ENCODE results near the gene ASF1B. TPM values are rescaled to one million over a fixed set of nuclear protein-coding genes. Genes with fewer than 3 reads are reported as not detected.

Gene ASF1B
- total RNA-seq, 1 experiment from 2014 or later: 38.4 TPM

DNA sequence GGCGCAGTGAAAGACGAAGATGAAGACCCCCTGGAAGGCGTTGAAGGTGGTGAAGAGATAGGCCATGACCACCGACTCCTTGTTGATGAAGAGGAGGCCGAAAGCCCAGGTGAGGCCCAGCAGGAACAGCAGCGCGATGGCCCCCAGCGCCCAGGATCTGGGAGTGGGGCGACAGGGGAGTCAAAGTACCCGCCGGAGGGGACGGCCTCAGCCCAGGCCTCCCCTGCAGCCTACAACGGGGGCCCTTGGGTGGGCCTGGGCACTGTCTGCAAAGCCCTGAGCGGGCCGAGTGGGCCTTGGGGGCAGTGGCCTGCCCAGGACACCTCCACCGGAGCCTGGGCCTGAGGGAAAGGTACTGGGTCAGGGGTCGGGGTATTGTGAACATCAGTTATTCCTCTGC lies 19.0 kb upstream of the ASF1B start (continued):
- TF ChIP-seq ERG (CRISPR knock-in tag; IDR thresholded peaks at IDR 0.05): no peak
- TF ChIP-seq FOXJ3 (CRISPR knock-in tag; IDR thresholded peaks at IDR 0.05; ENCODE audit: borderline replicate concordance): no peak
- no peak for TF ChIP-seq AFF4 (CRISPR knock-in tag; IDR thresholded peaks at IDR 0.05; ENCODE audit: borderline replicate concordance)
- TF ChIP-seq NR2C2 (CRISPR knock-in tag; IDR thresholded peaks at IDR 0.05): no peak
- no peak for TF ChIP-seq ZNF138 (CRISPR knock-in tag; conservative IDR thresholded peaks at IDR 0.05)
- no peak for TF ChIP-seq JAZF1 (CRISPR knock-in tag; IDR thresholded peaks at IDR 0.05)
- TF ChIP-seq CDX4 (CRISPR knock-in tag; IDR thresholded peaks at IDR 0.05; ENCODE audit: borderline replicate concordance): no peak
- no peak for TF ChIP-seq OVOL2 (CRISPR knock-in tag; IDR thresholded peaks at IDR 0.05; ENCODE audit: borderline replicate concordance)
- no peak for TF ChIP-seq SMAD3 (CRISPR knock-in tag; IDR thresholded peaks at IDR 0.05; ENCODE audit: borderline replicate concordance)
- no peak for TF ChIP-seq RORB (CRISPR knock-in tag; IDR thresholded peaks at IDR 0.05)
- no peak for TF ChIP-seq TEAD1 (CRISPR knock-in tag; IDR thresholded peaks at IDR 0.05)
- TF ChIP-seq FOXP1 (CRISPR knock-in tag; IDR thresholded peaks at IDR 0.05; ENCODE audit: borderline replicate concordance): no peak
- TF ChIP-seq NR3C1 (CRISPR knock-in tag; conservative IDR thresholded peaks at IDR 0.05; ENCODE audit: low read depth): no peak
- TF ChIP-seq, protein P1, sequence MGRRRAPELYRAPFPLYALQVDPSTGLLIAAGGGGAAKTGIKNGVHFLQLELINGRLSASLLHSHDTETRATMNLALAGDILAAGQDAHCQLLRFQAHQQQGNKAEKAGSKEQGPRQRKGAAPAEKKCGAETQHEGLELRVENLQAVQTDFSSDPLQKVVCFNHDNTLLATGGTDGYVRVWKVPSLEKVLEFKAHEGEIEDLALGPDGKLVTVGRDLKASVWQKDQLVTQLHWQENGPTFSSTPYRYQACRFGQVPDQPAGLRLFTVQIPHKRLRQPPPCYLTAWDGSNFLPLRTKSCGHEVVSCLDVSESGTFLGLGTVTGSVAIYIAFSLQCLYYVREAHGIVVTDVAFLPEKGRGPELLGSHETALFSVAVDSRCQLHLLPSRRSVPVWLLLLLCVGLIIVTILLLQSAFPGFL (CRISPR knock-in tag; IDR thresholded peaks at IDR 0.05; ENCODE audit: borderline replicate concordance): no peak

- peaks cover 34% of the 10 kb centered on the region for H3K36me3 Mint-ChIP-seq
- H3K27me3 Mint-ChIP-seq (ENCODE audit: low read depth): no peaks in the 10 kb centered on the region
- POLR2A ChIA-PET: no interaction called here
- peaks cover 18% of the 10 kb centered on the region for H3K4me1 Mint-ChIP-seq
- DNase-seq (ENCODE audit: low spot score) (no peak), ATAC-seq (no peak)
- H3K27ac Mint-ChIP-seq: no peak overlapping the region
- CTCF ChIA-PET: interaction anchor here (1.4 kb wide), 1 partner anchor 16 kb away, joined by 9 read pairs; the partner anchor contains the start of gene ASF1B
- no peak overlapping the region for H3K4me3 Mint-ChIP-seq
- no peaks in the 10 kb centered on the region for H3K9me3 Mint-ChIP-seq
- TF ChIP-seq FOXJ3 (CRISPR knock-in tag; IDR thresholded peaks at IDR 0.05; ENCODE audit: borderline replicate concordance) (no peak), ETV6 (CRISPR knock-in tag; IDR thresholded peaks at IDR 0.05) (no peak), JAZF1 (CRISPR knock-in tag; IDR thresholded peaks at IDR 0.05) (no peak), PRDM15 (CRISPR knock-in tag; IDR thresholded peaks at IDR 0.05) (no peak), GTF2I (CRISPR knock-in tag; conservative IDR thresholded peaks at IDR 0.05) (no peak), RELA (CRISPR knock-in tag; IDR thresholded peaks at IDR 0.05; ENCODE audit: borderline replicate concordance) (no peak), SMAD3 (CRISPR knock-in tag; IDR thresholded peaks at IDR 0.05; ENCODE audit: borderline replicate concordance) (no peak), AFF4 (CRISPR knock-in tag; IDR thresholded peaks at IDR 0.05; ENCODE audit: borderline replicate concordance) (no peak), TP53 (CRISPR knock-in tag; IDR thresholded peaks at IDR 0.05) (no peak)
- TF ChIP-seq, protein P2, sequence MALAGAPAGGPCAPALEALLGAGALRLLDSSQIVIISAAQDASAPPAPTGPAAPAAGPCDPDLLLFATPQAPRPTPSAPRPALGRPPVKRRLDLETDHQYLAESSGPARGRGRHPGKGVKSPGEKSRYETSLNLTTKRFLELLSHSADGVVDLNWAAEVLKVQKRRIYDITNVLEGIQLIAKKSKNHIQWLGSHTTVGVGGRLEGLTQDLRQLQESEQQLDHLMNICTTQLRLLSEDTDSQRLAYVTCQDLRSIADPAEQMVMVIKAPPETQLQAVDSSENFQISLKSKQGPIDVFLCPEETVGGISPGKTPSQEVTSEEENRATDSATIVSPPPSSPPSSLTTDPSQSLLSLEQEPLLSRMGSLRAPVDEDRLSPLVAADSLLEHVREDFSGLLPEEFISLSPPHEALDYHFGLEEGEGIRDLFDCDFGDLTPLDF (CRISPR knock-in tag; IDR thresholded peaks at IDR 0.05): no peak
These were observed 16.3 kb upstream of the ASF1B start for GRCh38 chr19:14152713-14153112.

Measured in WTC11 (cell line).